Amygdala (tissue), 56 donors: ENCODE data around the gene SFMBT1.
A peak's percentile ranks its signal among the peaks of the same experiment; 100 is the strongest.

Experiments
- DNase-seq, 56 donors: peaks; one replicate each; lab custom pipeline; 2025; lab: John Stamatoyannopoulos, UW

SFMBT1 gene

DNA sequence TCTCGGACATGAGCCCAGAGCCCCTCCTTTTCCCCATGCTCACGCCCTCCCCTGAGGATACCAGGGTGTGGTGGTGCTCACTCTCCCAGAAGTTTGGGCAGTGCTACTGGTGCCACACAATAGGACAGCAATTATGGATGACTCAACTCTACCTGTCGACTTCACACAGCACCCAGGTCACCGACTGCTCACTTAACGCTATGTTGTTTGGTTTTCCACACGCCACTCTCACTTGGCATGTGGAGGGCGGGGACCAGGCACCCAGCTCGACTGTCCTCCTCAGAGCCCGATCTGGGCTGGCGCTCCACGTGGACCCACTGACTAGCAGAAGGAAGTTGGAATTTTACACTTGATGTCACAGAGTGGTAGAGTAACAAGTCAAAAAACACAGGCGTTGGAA, 179.4 kb downstream of the SFMBT1 start:
- no peak for DNase-seq

- DNase-seq, result peak in 2 of 56 donors; percentile 24 to 27
These were observed 179.9 kb downstream of the SFMBT1 start for GRCh38 chr3:52865994-52866393.

DNA sequence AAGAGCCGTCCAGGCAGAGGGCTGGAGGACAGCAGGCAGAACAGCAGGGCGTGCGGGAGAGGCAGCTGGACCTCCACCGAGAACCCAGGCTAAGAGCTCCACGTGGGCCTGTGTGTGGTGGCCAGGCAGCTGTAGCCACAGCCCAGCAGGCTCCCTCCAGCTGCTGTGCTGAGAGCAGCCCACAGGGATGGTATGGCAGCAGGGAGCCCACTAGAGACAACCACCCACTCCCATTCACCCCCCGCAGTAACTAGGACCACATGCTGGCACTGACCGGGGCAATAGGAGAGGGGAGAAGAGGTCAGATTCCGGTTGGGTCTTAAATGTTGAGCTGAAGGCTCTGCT, 185.5 kb downstream of the SFMBT1 start:
- no peak for DNase-seq

DNA sequence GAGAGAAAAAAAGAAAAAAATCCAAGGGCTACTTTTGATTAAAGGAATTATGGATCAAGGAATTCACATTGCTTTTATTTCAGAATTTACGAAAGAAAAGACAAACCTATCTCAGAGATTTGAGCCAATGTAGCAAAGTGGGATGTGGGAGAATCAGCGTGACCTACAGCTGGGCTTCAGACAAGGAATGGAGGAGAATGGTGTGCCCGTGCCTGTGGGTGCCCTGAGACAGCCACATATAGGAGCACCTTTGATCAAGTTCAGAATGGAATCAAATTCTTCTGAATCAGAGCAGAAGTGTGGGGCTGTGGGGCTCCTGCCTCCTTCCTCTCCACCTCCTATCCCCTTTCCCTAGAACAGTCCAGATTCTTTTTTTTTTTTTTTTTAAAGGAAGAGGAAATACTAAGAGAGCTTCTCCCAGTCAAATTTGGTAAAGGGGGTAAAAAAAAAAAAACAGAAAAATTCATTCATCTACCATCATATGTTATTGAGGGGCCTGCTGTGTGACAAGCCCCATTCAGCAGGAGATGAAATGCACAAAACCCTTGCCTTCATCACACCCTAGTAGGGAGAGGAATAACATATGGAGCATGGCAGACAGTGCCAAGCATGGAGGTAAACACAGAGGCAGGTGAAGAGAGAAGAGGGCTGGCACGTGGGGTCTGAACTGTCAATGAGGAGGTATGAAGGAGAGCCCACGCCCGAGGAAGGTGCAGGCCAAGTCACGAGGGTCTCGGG, 186.0 kb downstream of the SFMBT1 start:
- DNase-seq, result no peak

DNA sequence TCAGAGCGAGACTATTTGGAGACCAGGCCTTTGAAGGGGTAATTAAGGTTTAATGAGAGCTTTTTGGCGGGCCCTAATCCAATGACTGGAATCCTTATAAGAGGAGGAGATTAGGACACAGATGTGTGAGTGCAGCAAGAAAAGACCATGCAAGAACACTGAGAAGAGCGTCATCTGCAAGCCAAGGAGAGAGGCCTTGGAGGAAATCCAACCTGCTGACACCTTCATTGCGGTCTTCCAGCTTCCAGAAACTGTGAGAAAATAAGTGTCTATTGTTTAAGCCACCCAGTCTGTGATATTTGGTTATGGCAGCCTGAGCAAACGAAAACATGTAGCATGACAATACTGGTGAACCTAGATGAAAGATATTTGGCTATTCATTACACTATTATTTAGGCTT, 188.0 kb downstream of the SFMBT1 start:
- DNase-seq, result no peak

GRCh38 chr3:52857133-52857532, 188.7 kb downstream of the SFMBT1 start:
- no peak for DNase-seq

GRCh38 chr3:52856666-52857065, 189.2 kb downstream of the SFMBT1 start:
- no peak for DNase-seq

GRCh38 chr3:52854013-52854412, 191.9 kb downstream of the SFMBT1 start:
- no peak for DNase-seq
